Measurements from ENCODE around the gene KDM8.

Gene KDM8

DNA sequence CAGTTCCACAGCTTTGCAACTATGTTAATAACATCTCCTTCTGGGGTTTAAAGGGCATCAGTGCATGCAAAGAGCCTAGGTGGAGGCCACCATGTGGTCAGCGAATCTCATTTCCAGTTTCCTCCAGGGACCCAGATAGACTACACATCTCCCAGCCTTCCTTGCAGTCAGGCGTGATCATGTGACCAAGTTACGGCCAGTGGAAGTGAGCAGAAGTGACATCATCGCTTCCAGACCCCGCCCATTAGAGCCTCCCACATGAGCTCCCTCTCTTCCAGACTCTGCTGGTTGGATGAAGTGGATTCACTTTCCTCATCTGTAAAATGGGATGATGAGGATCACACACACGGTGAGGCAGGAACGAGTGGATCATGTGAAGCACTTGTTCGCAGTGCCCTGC lies 27.4 kb upstream of the KDM8 start:
- H3K9ac ChIP-seq (ENCODE audit: low read length): no peak overlapping the region
- H3K27ac ChIP-seq (ENCODE audit: low read depth, low read length): no peak overlapping the region
- H3K4me1 ChIP-seq (ENCODE audit: control insufficient read depth, insufficient read depth, low read length): 0 out of 2 replicates have a peak, but pooled peaks cover 2% of the 10 kb centered on the region
- H3K36me3 ChIP-seq (ENCODE audit: control insufficient read depth, insufficient read depth, low read length): no peaks in the 10 kb centered on the region
- H3K27me3 ChIP-seq (ENCODE audit: control insufficient read depth, insufficient read depth, low read length): no peaks in the 10 kb centered on the region
- no peak overlapping the region for H3K4me3 ChIP-seq (ENCODE audit: low read depth, low read length)
- no peaks in the 10 kb centered on the region; the same call in 1 of the 2 replicates for H3K9me3 ChIP-seq (ENCODE audit: control insufficient read depth, insufficient read depth, low read depth, low read length)

DNA sequence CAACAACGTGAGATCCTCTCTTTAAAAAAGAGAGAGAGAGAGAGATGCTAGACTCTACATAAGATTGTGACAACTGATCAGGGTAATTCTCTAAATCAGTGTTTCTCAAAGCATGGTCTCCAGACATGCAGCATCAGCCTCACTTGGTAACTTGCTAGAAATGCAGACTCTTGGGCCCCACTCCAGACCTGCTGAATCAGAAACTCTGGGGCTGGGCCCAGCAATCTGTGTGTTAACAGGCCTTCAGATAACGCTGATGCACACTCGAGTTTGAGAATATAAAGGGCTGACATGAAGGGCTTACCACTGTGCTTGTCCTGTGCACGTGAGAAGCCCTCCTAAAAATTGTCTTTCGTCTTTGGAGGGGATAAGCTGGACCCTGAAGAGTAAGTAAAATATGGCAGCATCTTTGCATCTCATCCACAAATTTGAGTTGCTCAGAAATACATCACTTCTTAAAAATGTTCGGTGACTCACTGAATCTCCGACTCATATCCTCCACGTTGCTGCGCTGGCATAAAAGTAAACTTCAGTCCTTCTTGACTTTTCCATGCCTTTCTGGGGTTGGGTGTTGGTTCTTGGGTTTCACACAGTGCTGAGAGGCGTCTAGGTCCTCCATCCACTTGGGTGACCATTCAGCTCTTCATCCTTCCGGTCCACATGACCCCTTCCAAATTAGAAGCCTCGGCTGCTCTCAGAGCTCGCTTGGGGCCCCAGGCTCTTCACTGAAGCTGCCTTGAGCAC lies 26.1 kb upstream of the KDM8 start:
- Histone ChIP-seq H3K4me1 (ENCODE audit: control insufficient read depth, insufficient read depth, low read length) (0 out of 2 replicates have a peak, but pooled peaks cover 2% of the 10 kb centered on the region), H3K27me3 (ENCODE audit: control insufficient read depth, insufficient read depth, low read length) (no peaks in the 10 kb centered on the region), H3K27ac (ENCODE audit: low read depth, low read length) (no peak overlapping the region), H3K36me3 (ENCODE audit: control insufficient read depth, insufficient read depth, low read length) (no peaks in the 10 kb centered on the region), H3K4me3 (ENCODE audit: low read depth, low read length) (no peak overlapping the region), H3K9me3 (ENCODE audit: control insufficient read depth, insufficient read depth, low read depth, low read length) (no peaks in the 10 kb centered on the region; the same call in 1 of the 2 replicates), H3K9ac (ENCODE audit: low read length) (no peak overlapping the region)

DNA sequence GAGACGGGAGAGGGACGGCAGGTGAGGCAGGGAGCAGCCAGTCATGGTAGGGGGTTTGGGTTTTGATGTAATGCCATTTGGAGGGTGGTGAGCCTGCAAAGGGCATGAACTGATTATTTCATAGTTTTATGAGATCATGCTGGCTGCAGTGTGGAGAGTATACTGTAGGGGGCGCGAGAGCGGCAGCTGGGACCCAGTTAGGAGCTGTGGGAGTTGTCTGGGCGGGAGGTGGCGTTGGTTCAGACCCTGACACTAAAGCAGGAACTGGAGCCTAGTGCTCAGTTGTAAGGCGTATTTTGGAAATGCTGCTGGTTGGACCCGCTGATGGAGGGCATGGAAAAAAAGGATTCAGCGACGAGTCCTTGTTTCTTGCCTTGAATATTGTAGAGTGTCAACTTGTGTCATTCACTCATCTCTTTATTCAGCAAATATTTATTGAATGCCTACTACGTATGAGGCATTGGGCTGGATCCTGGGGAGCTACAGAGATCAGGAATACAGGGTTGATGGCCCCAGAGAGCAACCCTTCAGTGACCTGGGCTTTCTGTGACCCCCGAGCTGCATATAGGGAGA lies 23.7 kb upstream of the KDM8 start:
- Histone ChIP-seq H3K27ac (ENCODE audit: low read depth, low read length) (no peak overlapping the region), H3K36me3 (ENCODE audit: control insufficient read depth, insufficient read depth, low read length) (no peaks in the 10 kb centered on the region), H3K4me3 (ENCODE audit: low read depth, low read length) (no peak overlapping the region), H3K4me1 (ENCODE audit: control insufficient read depth, insufficient read depth, low read length) (0 out of 2 replicates have a peak, but pooled peaks cover 2% of the 10 kb centered on the region), H3K27me3 (ENCODE audit: control insufficient read depth, insufficient read depth, low read length) (no peaks in the 10 kb centered on the region), H3K9me3 (ENCODE audit: control insufficient read depth, insufficient read depth, low read depth, low read length) (no peaks in the 10 kb centered on the region), H3K9ac (ENCODE audit: low read length) (no peak overlapping the region)

DNA sequence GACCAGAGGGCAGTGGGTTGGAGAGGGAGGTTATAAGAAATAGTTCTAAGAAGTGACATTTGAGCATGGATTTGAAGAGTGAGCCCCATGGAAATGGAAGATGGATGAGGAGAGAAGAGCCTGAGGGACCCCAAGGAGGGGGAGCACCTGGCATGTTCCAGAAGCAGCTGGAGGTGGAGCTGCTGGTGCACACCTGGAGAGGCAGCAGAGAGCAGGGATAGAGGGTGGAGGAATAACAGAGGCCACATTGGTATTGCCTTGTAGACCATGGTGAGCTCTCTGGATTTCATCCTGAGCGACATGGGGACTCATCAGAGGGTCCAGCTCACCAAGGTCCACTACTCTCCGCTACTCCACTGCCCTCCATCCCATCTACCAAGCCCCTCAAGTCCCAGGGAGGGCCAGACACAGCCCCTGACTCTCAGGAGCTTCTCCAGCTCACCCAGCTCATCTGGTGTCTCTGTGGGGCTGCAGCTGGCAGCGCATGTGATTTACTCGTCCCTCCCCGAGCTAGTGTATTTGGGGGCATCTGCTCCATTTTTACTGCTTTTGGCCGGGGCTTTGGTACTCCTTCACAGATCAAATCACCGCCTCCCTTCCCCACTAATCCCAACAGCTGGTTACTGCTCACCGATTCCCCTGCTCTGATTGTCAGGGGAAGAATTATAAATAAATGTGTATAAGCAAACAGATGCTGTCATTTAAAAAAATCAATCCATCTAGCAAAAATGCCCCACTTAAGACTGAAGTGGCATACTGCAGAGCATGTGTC lies 22.1 kb upstream of the KDM8 start:
- H3K4me1 ChIP-seq (ENCODE audit: control insufficient read depth, insufficient read depth, low read length): 0 out of 2 replicates have a peak, but pooled peaks cover 2% of the 10 kb centered on the region
- no peak overlapping the region for H3K9ac ChIP-seq (ENCODE audit: low read length)
- H3K27me3 ChIP-seq (ENCODE audit: control insufficient read depth, insufficient read depth, low read length): no peaks in the 10 kb centered on the region
- H3K27ac ChIP-seq (ENCODE audit: low read depth, low read length): no peak overlapping the region
- no peaks in the 10 kb centered on the region for H3K36me3 ChIP-seq (ENCODE audit: control insufficient read depth, insufficient read depth, low read length)
- no peak overlapping the region for H3K4me3 ChIP-seq (ENCODE audit: low read depth, low read length)
- no peaks in the 10 kb centered on the region for H3K9me3 ChIP-seq (ENCODE audit: control insufficient read depth, insufficient read depth, low read depth, low read length)

DNA sequence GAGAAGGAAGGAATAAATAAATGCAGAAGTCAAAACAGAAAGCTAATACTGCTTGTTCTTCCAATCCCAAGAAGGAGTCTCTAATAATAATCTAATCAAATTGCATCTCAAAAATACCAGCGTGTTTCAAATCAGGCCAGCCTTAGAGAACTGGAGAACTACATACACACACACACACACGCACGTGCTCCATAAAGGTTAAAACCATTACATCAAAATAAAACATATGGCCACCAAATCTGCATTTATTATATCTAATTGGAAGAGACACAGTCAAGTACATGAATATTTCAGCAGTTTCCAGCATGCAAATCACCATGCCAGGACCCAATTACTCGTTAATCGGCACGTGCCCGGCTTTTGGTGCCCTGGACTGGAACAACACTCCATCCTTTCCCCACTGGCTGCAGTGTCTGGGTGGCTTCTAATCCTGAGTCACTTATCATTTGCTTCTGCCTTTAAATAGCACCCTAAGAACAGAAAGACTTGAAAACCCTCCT lies 20.4 kb upstream of the KDM8 start:
- no peaks in the 10 kb centered on the region for H3K36me3 ChIP-seq (ENCODE audit: control insufficient read depth, insufficient read depth, low read length)
- no peak overlapping the region for H3K27ac ChIP-seq (ENCODE audit: low read depth, low read length)
- H3K9ac ChIP-seq (ENCODE audit: low read length): no peak overlapping the region
- no peaks in the 10 kb centered on the region for H3K9me3 ChIP-seq (ENCODE audit: control insufficient read depth, insufficient read depth, low read depth, low read length)
- no peaks in the 10 kb centered on the region for H3K27me3 ChIP-seq (ENCODE audit: control insufficient read depth, insufficient read depth, low read length)
- 0 out of 2 replicates have a peak, but pooled peaks cover 2% of the 10 kb centered on the region for H3K4me1 ChIP-seq (ENCODE audit: control insufficient read depth, insufficient read depth, low read length)
- no peak overlapping the region for H3K4me3 ChIP-seq (ENCODE audit: low read depth, low read length)

DNA sequence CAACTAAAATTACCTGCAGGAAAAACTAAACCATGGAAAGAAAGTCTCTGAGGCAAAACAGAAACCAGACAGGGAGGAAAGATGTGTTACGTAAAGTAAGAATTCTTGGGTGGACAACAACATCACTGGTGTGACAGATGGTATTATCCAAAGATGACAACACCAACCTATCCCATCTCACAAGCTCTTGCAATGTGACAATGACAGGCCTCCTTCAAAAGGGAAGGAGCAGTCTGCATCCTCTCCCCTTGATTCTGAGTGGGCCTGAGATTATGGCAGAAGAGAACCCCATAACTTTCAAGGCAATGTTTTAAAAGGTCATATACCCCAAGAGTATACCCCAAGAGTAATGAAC lies 17.6 kb upstream of the KDM8 start:
- no peak overlapping the region for H3K9ac ChIP-seq (ENCODE audit: low read length)
- H3K4me1 ChIP-seq (ENCODE audit: control insufficient read depth, insufficient read depth, low read length): peaks cover 7% of the 10 kb centered on the region; the same call in 1 of the 2 replicates
- no peak overlapping the region for H3K27ac ChIP-seq (ENCODE audit: low read depth, low read length)
- H3K9me3 ChIP-seq (ENCODE audit: control insufficient read depth, insufficient read depth, low read depth, low read length): no peaks in the 10 kb centered on the region
- no peaks in the 10 kb centered on the region for H3K27me3 ChIP-seq (ENCODE audit: control insufficient read depth, insufficient read depth, low read length)
- no peaks in the 10 kb centered on the region for H3K36me3 ChIP-seq (ENCODE audit: control insufficient read depth, insufficient read depth, low read length)
- no peak overlapping the region for H3K4me3 ChIP-seq (ENCODE audit: low read depth, low read length)

DNA sequence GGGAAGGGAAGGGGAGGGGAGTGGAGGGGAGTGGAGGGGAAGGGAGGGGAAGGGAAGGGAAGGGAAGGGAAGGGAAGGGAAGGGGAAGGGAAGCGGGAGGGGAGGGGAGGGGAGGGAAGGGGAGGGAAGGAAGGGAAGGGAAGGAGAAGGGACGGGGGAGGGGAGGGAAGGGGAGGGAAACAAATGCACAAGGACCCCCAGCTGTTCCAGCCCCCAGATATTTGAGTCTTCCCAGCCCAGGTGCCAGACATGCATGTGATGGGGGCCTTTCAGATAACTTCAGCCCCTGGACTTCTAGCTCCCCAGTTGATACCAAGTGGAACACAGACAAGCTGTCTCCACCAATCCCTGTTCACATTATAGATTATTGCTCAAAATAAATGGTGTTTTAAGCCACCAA lies 14.7 kb upstream of the KDM8 start:
- no peak overlapping the region for H3K9ac ChIP-seq (ENCODE audit: low read length)
- no peaks in the 10 kb centered on the region for H3K9me3 ChIP-seq (ENCODE audit: control insufficient read depth, insufficient read depth, low read depth, low read length)
- H3K4me3 ChIP-seq (ENCODE audit: low read depth, low read length): no peak overlapping the region
- H3K36me3 ChIP-seq (ENCODE audit: control insufficient read depth, insufficient read depth, low read length): no peaks in the 10 kb centered on the region
- H3K27me3 ChIP-seq (ENCODE audit: control insufficient read depth, insufficient read depth, low read length): no peaks in the 10 kb centered on the region
- H3K4me1 ChIP-seq (ENCODE audit: control insufficient read depth, insufficient read depth, low read length): peaks cover 7% of the 10 kb centered on the region; the same call in 1 of the 2 replicates
- no peak overlapping the region for H3K27ac ChIP-seq (ENCODE audit: low read depth, low read length)

DNA sequence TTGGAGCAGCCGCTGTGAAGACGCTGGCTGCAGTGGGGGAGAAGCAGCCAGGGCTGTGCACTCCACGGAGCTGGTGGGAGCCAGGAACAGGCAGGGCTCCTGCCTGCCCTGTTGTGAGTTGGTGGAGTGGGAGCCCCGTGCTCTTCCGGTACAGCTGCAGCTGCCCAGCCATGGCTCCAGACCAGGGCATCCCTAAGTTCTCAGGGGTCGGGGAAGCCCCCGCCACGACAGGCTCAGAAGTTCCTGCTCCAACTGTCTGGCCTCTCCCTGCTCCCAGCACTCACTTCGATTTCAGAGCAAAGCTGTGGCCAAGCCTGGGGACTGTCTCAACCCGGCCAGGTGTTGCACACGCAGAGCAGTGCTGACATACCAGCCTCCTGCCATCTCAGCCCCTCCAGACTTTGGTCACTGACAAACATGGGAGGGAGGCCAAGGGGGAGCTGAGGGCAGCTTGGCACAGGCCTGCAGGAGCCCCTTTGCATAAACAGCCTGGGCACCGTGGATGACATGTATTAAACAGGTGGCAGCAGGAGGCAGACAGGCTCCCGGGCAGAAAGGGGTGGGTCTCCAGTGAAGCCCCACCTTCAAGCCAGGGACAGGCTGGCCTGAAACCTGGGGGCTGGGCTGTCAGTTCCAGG lies 13.9 kb upstream of the KDM8 start:
- Histone ChIP-seq H3K27me3 (ENCODE audit: control insufficient read depth, insufficient read depth, low read length) (no peaks in the 10 kb centered on the region), H3K4me3 (ENCODE audit: low read depth, low read length) (no peak overlapping the region), H3K9ac (ENCODE audit: low read length) (no peak overlapping the region), H3K36me3 (ENCODE audit: control insufficient read depth, insufficient read depth, low read length) (no peaks in the 10 kb centered on the region), H3K4me1 (ENCODE audit: control insufficient read depth, insufficient read depth, low read length) (peaks cover 7% of the 10 kb centered on the region; the same call in 1 of the 2 replicates), H3K9me3 (ENCODE audit: control insufficient read depth, insufficient read depth, low read depth, low read length) (no peaks in the 10 kb centered on the region), H3K27ac (ENCODE audit: low read depth, low read length) (no peak overlapping the region)

DNA sequence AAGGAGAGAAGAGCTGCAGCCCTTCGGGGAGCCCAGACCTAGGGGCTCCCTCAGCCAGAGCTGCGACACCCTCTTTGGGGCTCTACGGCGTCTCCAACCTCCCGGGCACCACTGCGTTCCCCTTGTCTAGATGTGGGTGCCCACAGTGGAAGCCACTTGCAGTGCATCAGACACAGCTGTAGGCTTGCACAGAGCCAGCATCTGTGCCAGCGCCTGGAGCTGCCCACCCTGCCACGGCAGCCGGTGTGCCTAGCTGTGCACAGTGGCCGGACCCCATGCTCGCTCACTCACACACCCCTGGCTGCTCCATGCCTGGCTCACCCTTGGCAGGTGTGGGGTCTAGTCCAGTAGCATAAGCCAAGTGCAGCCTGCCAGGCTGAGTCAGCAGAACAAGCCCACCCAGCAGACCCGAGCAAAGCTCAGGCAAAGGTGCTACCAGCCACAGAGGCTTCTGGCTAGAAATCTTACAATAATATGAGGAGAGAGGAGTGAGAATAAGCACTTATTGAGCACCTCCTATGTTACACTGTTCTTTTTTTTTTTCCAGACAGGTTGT lies 12.9 kb upstream of the KDM8 start:
- no peaks in the 10 kb centered on the region for H3K9me3 ChIP-seq (ENCODE audit: control insufficient read depth, insufficient read depth, low read depth, low read length)
- peaks cover 7% of the 10 kb centered on the region; the same call in 1 of the 2 replicates for H3K4me1 ChIP-seq (ENCODE audit: control insufficient read depth, insufficient read depth, low read length)
- H3K36me3 ChIP-seq (ENCODE audit: control insufficient read depth, insufficient read depth, low read length): no peaks in the 10 kb centered on the region
- H3K4me3 ChIP-seq (ENCODE audit: low read depth, low read length): no peak overlapping the region
- H3K9ac ChIP-seq (ENCODE audit: low read length): no peak overlapping the region
- H3K27me3 ChIP-seq (ENCODE audit: control insufficient read depth, insufficient read depth, low read length): no peaks in the 10 kb centered on the region
- no peak overlapping the region for H3K27ac ChIP-seq (ENCODE audit: low read depth, low read length)

DNA sequence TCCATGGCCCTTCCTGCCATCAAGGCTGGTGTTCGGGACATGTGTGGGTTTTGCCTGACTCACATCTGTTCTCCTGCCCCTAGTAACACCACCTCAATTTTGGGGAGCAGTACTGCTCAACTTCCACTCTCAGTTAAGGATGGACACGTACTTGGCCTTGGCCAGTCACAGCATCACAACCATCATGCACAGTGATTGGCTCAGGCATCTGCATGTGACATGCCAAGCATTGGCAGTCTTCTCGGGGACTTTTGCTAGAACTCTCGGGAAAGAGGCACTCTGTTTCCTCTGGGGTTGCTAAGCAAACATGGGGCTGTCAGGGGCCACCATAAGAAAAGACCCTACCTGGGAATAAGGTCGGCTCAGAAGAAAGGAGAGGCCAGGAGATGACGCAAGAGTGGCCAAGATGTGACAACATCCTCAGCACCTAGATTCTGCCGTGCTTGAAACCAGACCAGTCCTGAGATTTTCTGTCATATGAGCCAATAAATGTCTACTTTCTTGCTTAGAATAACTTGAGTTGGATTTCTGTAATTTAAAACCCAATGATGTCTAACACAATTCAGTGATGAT lies 11.9 kb upstream of the KDM8 start:
- H3K9me3 ChIP-seq (ENCODE audit: control insufficient read depth, insufficient read depth, low read depth, low read length): no peaks in the 10 kb centered on the region

More for the DNA sequence above, 11.9 kb upstream of the KDM8 start:
- H3K36me3 ChIP-seq (ENCODE audit: control insufficient read depth, insufficient read depth, low read length): no peaks in the 10 kb centered on the region
- H3K9ac ChIP-seq (ENCODE audit: low read length): no peak overlapping the region
- no peaks in the 10 kb centered on the region for H3K27me3 ChIP-seq (ENCODE audit: control insufficient read depth, insufficient read depth, low read length)
- H3K4me1 ChIP-seq (ENCODE audit: control insufficient read depth, insufficient read depth, low read length): peaks cover 7% of the 10 kb centered on the region; the same call in 1 of the 2 replicates
- H3K27ac ChIP-seq (ENCODE audit: low read depth, low read length): no peak overlapping the region
- H3K4me3 ChIP-seq (ENCODE audit: low read depth, low read length): no peak overlapping the region

Measured in HUES6 (cell line).